HEK293 (cell line): ENCODE data around the gene DIPK1C.

Source experiments
- CTCF ChIA-PET: fragments of 350-600 bp; formaldehyde crosslinking; extraction: SDS; loops from one replicate; lab custom pipeline; 2021; ENCODE audit warnings: antibody characterized with exemption; lab: Yijun Ruan, JAX
- POLR2A ChIA-PET: fragments of 300-600 bp; formaldehyde crosslinking; extraction: SDS; loops from one replicate; lab custom pipeline; 2020; ENCODE audit warnings: antibody characterized with exemption, inconsistent platforms; lab: Yijun Ruan, JAX
- H3K27ac ChIP-seq: fragments of 200-500 bp; sonication (Bioruptor generic); 2 replicates; pipeline ENCODE4 v1.5.1; 2014; ENCODE audit warnings: low read depth, low read length, control low read depth, inconsistent platforms; ENCODE audit errors: extremely low read depth
- H3K36me3 ChIP-seq, 2 experiments: fragments of 200-500 bp in 1 of 2; sonication (Bioruptor generic) in 1 of 2; 1 replicate in 1 of 2; 2 replicates in 1 of 2; pipeline ENCODE4 v1.5.1; 2014 to 2017; ENCODE audit warnings: inconsistent platforms in 2 of 2, low read length in 2 of 2; ENCODE audit not compliant: control insufficient read depth in 2 of 2, insufficient read depth in 1 of 2
- H3K4me1 ChIP-seq: fragments of 200-500 bp; sonication (Bioruptor generic); 2 replicates; pipeline ENCODE4 v1.5.1; 2014; ENCODE audit warnings: mild to moderate bottlenecking, low read length, inconsistent platforms; ENCODE audit not compliant: control insufficient read depth, insufficient read depth
- H3K4me3 ChIP-seq: 2 replicates; pipeline ENCODE4 v1.5.1; 2011; ENCODE audit warnings: low read depth, mild to moderate bottlenecking, control low read depth, low read length, moderate library complexity
- H3K9me3 ChIP-seq: fragments of 200-500 bp; sonication (Bioruptor generic); 2 replicates; pipeline ENCODE4 v1.5.1; 2014; ENCODE audit warnings: low read depth, low read length, inconsistent platforms; ENCODE audit not compliant: control insufficient read depth, insufficient read depth
- BCL11A ChIP-seq: fragments of 450-650 bp; formaldehyde crosslinking; IDR thresholded peaks from 2 replicates; pipeline ENCODE4 v1.5.1; 2016; ENCODE audit warnings: low read depth, missing biosample characterization, missing genetic modification characterization
- BCL11B ChIP-seq: fragments of 450-650 bp; formaldehyde crosslinking; IDR thresholded peaks from 2 replicates; pipeline ENCODE4 v1.5.1; 2016; ENCODE audit warnings: low read depth, missing biosample characterization, missing genetic modification characterization
- HOXC10 ChIP-seq: sonication (generic); formaldehyde crosslinking; IDR thresholded peaks from 2 replicates; pipeline ENCODE4 v1.8.1; 2023; ENCODE audit warnings: mild to moderate bottlenecking, missing genetic modification reagents
- HOXD13 ChIP-seq: sonication (generic); formaldehyde crosslinking; IDR thresholded peaks from 2 replicates; pipeline ENCODE4 v1.8.0; 2022; ENCODE audit warnings: missing genetic modification reagents, borderline replicate concordance
- PRDM4 ChIP-seq: fragments of 450-650 bp; formaldehyde crosslinking; IDR thresholded peaks from 2 replicates; pipeline ENCODE4 v1.5.1; 2017; ENCODE audit warnings: missing biosample characterization, missing genetic modification characterization
- SALL2 ChIP-seq: fragments of 450-650 bp; formaldehyde crosslinking; IDR thresholded peaks from 2 replicates; pipeline ENCODE4 v1.5.0; 2017; ENCODE audit warnings: missing biosample characterization, mild to moderate bottlenecking, missing genetic modification characterization, borderline replicate concordance
- TSHZ1 ChIP-seq: fragments of 450-650 bp; formaldehyde crosslinking; IDR thresholded peaks from 2 replicates; pipeline ENCODE4 v1.5.1; 2016; ENCODE audit warnings: missing biosample characterization, missing genetic modification characterization, borderline replicate concordance
- ZBTB21 ChIP-seq: fragments of 450-650 bp; formaldehyde crosslinking; IDR thresholded peaks from 2 replicates; pipeline ENCODE4 v1.5.1; 2017; ENCODE audit warnings: missing biosample characterization, missing genetic modification characterization
- ZFHX2 ChIP-seq: fragments of 450-650 bp; formaldehyde crosslinking; conservative IDR thresholded peaks from 2 replicates; pipeline ENCODE4 v1.5.1; 2016; ENCODE audit warnings: missing biosample characterization, missing genetic modification characterization
- ZNF112 ChIP-seq: fragments of 450-650 bp; formaldehyde crosslinking; IDR thresholded peaks from 2 replicates; pipeline ENCODE4 v1.5.0; 2017; ENCODE audit warnings: missing biosample characterization, missing genetic modification characterization
- ZNF133 ChIP-seq: fragments of 450-650 bp; formaldehyde crosslinking; IDR thresholded peaks from 2 replicates; pipeline ENCODE4 v1.5.1; 2016; ENCODE audit warnings: missing biosample characterization, missing genetic modification characterization
- ZNF16 ChIP-seq: fragments of 450-650 bp; formaldehyde crosslinking; IDR thresholded peaks from 2 replicates; pipeline ENCODE4 v1.5.1; 2016; ENCODE audit warnings: low read depth, missing biosample characterization, missing genetic modification characterization
- ZNF23 ChIP-seq: fragments of 450-650 bp; formaldehyde crosslinking; IDR thresholded peaks from 2 replicates; pipeline ENCODE4 v1.5.1; 2016; ENCODE audit warnings: missing biosample characterization, missing genetic modification characterization, borderline replicate concordance
- ZNF37A ChIP-seq: fragments of 450-650 bp; IDR thresholded peaks from 2 replicates; pipeline ENCODE4 v1.5.1; 2018; ENCODE audit warnings: missing biosample characterization, missing genetic modification characterization
- ZNF530 ChIP-seq: fragments of 450-650 bp; formaldehyde crosslinking; IDR thresholded peaks from 2 replicates; pipeline ENCODE4 v1.5.1; 2016; ENCODE audit warnings: low read depth, missing biosample characterization, missing genetic modification characterization
- ZNF580 ChIP-seq: fragments of 450-650 bp; formaldehyde crosslinking; IDR thresholded peaks from 2 replicates; pipeline ENCODE4 v1.5.1; 2016; ENCODE audit warnings: missing biosample characterization, missing genetic modification characterization
- ZNF596 ChIP-seq: fragments of 450-650 bp; IDR thresholded peaks from 2 replicates; pipeline ENCODE4 v1.5.0; 2018; ENCODE audit warnings: missing biosample characterization, mild to moderate bottlenecking, missing genetic modification characterization, moderate library complexity
- ZNF629 ChIP-seq: fragments of 450-650 bp; formaldehyde crosslinking; IDR thresholded peaks from 2 replicates; pipeline ENCODE4 v1.5.1; 2017; ENCODE audit warnings: missing biosample characterization, missing genetic modification characterization
- ZNF639 ChIP-seq: fragments of 450-650 bp; formaldehyde crosslinking; IDR thresholded peaks from 2 replicates; pipeline ENCODE4 v1.5.1; 2016; ENCODE audit warnings: missing biosample characterization, missing genetic modification characterization
- ZNF791 ChIP-seq: fragments of 450-650 bp; formaldehyde crosslinking; IDR thresholded peaks from 2 replicates; pipeline ENCODE4 v1.5.1; 2016; ENCODE audit warnings: missing biosample characterization, missing genetic modification characterization
- ZNF830 ChIP-seq: fragments of 450-650 bp; IDR thresholded peaks from 2 replicates; pipeline ENCODE4 v1.5.0; 2018; ENCODE audit warnings: missing biosample characterization, missing genetic modification characterization, low read depth, mild to moderate bottlenecking, moderate library complexity

Gene DIPK1C

GRCh38 chr18:74460825-74461224 lies 3.7 kb upstream of the DIPK1C start:
- ChIA-PET POLR2A (no interaction called here), CTCF (interaction anchor here (0.6 to 2.4 kb wide), 3 partner anchors 8 to 90 kb away, joined by 3 to 6 read pairs (median 6); no protein-coding TSS in a partner anchor)
- H3K36me3 ChIP-seq = no peaks in the 10 kb centered on the region

GRCh38 chr18:74459889-74460288 lies 2.8 kb upstream of the DIPK1C start:
- no peaks in the 10 kb centered on the region; the same call in 1 of the 2 replicates for H3K9me3 ChIP-seq
- TF ChIP-seq ZNF596 (tag by site-specific recombination) (no peak), HOXC10 (CRISPR knock-in tag) (no peak), ZNF791 (tag by site-specific recombination) (no peak), SALL2 (tag by site-specific recombination) (no peak), PRDM4 (tag by site-specific recombination) (no peak), ZNF23 (tag by site-specific recombination) (no peak), ZNF37A (tag by site-specific recombination) (no peak), ZNF530 (tag by site-specific recombination) (no peak), ZNF830 (tag by site-specific recombination) (no peak), TSHZ1 (no peak), ZNF629 (tag by site-specific recombination) (no peak), ZFHX2 (tag by site-specific recombination) (no peak), ZBTB21 (tag by site-specific recombination) (no peak), ZNF639 (no peak), BCL11A (tag by site-specific recombination) (no peak), ZNF112 (tag by site-specific recombination) (no peak)
- no peaks in the 10 kb centered on the region for H3K4me1 ChIP-seq
- H3K27ac ChIP-seq = no peak overlapping the region
- H3K4me3 ChIP-seq = no peak overlapping the region
- ChIA-PET POLR2A (no interaction called here), CTCF (interaction anchor here (0.6 kb wide), 1 partner anchor 91 kb away, joined by 3 read pairs; no protein-coding TSS in a partner anchor)
- no peaks in the 10 kb centered on the region for H3K36me3 ChIP-seq

More at GRCh38 chr18:74460825-74461224, 3.7 kb upstream of the DIPK1C start:
- Histone ChIP-seq H3K4me1 (no peaks in the 10 kb centered on the region), H3K27ac (no peak overlapping the region), H3K9me3 (no peaks in the 10 kb centered on the region; the same call in 1 of the 2 replicates), H3K4me3 (no peak overlapping the region)
- TF ChIP-seq ZNF16 (no peak), ZNF133 (no peak), PRDM4 (tag by site-specific recombination) (no peak), ZNF580 (tag by site-specific recombination) (no peak), HOXD13 (CRISPR knock-in tag) (no peak), BCL11B (tag by site-specific recombination) (no peak)
